G401.6 (cell line): ENCODE measurements around the gene IPO13.

Source experiments
- FAIRE-seq: peaks from 2 replicates; lab custom pipeline; 2012; peaks lifted over from hg19 to GRCh38; lab: Jason Lieb, UNC

Gene IPO13

DNA sequence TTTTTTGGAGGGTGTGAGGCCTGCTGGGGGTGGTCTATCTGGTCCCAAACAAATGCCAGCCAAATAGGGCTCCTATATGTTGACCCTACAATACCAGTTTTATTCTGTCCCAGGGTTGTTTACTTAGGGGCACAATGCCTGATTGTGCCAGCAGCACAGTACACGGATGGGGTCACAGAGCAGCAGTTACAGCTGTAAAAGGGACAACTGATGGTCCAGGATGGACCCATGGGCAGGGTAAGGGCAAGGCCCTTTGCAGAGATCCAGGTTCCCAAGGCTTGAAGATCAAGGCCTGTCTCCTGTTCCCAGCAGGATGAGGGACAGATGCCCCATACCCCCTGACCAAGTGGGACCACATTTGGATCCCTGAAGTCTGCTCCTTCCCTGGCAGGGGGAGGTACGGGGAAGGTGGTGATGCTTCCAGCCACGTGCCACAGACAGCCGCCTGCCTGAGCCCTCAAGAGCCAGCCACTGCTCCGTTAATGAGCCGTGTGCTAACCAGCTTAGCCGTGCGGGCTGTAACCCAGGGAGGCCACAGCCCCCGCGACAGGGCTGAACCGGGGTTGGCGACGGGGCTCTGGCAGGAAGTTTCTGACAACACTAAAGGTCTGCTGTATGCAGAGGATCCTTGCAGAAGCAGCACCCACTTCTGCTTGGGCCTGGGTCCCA, 66.3 kb downstream of the IPO13 start:
- FAIRE-seq: no peak

- FAIRE-seq: no peak
Measured at GRCh38 chr1:44013949-44014348, 67.2 kb downstream of the IPO13 start.

DNA sequence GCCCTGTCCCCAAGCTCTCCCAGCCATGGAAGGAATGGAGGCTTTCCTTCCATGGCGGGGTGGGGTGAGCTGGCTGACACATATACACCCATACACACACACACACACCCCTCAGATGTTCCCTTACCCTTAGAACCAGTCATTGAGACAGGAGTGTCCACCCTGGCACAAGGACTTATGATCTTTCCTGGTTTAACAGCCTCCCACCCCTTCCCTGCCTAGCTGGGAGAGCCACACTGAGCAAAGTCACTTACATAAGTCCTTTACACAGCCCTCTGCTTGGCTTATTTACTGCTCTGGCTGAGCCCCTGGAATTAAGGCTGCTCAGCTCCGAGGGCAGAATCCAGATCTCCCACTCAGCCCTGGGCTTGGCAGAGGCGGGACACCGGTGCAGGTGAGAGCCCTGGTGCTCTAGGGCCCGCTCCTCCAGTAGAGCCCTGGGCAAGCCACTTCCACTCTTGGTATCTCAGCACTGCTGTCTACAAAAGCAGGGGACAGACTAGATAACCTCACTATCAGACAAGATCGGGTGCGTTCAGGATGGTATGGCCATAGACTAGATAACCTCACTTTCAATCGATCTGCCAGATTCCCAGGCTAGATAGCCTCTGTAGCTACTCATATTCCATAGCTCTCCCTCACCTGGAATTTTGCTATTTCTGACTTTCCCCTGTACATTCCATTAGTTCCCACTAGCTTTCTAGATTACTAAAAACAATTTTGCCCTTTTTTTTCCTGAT, 67.8 kb downstream of the IPO13 start:
- FAIRE-seq: no peak

DNA sequence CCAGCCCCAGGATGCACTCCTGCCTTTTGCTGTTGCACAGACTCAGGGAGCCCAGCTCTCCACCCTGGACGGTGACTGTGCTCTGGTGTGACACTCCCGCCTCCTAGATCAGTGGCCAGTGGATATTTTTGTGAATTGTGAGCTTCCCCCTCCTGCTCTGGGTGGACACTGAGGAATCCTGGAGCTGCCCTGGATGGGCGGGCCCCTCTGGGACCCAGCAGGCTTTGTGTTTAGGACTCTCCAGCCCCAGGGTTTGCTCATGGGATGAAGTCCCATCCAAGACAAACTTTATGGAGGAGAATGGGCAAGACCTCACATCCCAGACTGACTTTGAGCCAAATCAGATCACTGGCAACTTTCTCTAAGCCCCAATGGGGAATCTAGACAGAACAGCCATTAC, 68.5 kb downstream of the IPO13 start:
- FAIRE-seq: no peak

DNA sequence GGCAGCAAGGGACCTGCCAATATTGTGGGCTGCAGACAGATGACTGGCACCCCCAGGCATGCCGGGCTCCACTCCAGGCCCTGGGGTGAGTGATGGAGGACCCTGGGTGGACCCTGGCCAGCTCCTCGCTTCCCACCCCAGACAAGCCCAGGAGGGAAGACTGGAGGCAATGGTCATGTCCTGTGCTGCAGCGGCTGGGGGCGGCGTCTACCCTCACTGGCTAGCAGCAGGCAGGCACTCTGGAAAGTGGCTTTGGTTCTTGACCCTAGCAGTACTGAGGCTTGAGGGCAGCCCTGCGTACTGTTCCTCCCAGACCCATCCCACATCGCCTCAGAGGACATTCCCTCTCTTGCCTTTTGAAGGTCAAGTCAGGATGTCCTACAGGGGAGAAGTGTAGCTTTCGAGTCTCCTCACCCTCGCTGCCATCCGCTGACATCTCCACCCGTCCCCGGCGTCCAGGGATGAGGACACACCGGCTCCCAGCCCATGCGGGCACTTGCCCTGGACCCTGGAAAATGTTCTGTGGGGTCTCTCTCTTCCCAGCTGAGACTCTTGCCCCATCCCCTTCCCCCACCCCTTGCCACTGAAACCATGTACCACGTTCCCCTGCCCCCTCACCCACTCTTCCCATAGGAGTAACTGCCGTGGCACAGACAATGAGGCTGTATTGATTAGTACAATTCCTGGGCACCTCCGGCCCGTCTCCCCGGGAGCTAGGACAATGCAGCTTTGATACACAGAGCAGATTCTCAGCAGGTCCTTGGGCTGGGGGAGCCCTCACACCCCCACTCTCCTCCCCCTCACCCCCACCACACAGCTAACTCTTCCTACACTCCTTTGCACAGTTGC, 69.5 kb downstream of the IPO13 start:
- no peak for FAIRE-seq

DNA sequence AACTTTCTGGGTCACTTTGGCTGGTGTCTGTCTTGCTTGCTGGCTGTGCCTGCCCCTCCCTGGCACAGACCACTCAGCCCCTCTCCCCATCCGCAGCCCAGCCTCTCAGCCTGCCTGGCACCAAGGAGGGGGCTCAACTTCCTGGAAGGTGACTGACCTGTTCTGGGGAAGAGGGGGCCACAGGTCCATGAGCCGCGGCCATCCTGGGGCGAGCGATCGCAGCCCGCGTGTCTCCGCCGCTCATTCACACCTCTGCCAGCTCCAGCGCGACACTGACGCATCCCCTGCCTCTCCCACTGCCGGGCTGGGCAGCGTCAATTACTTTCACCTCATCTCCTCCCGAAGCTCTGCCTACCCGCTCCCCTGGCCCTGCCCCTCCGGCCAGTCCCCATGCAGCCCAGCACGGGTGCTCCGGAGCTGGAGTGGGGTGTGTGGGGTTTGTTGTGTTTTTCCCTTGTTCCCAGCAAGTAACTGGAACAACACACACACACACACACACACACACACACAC, 70.2 kb downstream of the IPO13 start:
- no peak for FAIRE-seq
